MM.1S (cell line): Measurements from ENCODE around the gene ZFP14.

Experiments used
- DNase-seq: peaks from one replicate; pipeline ENCODE4 v3.0.0-alpha.2; 2015
- H2AFZ ChIP-seq: fragments of 300-600 bp; sonication (generic); 2 replicates; pipeline ENCODE4 v1.6.0; 2016; ENCODE audit warnings: antibody characterized with exemption, low read length
- H3F3A ChIP-seq: fragments of 300-600 bp; sonication (generic); 2 replicates; pipeline ENCODE4 v1.6.1; 2016; ENCODE audit warnings: mild to moderate bottlenecking, antibody characterized with exemption, low read length, moderate library complexity, mixed read lengths; ENCODE audit not compliant: insufficient read depth
- H3K27ac ChIP-seq: fragments of 300-600 bp; sonication (generic); 2 replicates; pipeline ENCODE4 v1.5.1; 2016; ENCODE audit warnings: mild to moderate bottlenecking, low read length
- H3K27me3 ChIP-seq: fragments of 300-600 bp; sonication (generic); replicated peaks from 2 replicates; pipeline ENCODE4 v1.6.0; 2016; ENCODE audit warnings: low read length; ENCODE audit not compliant: insufficient read depth
- H3K36me3 ChIP-seq: fragments of 300-600 bp; sonication (generic); replicated peaks from 2 replicates; pipeline ENCODE4 v1.6.1; 2016; ENCODE audit warnings: mild to moderate bottlenecking, low read length, mixed read lengths; ENCODE audit not compliant: insufficient read depth
- H3K4me1 ChIP-seq: fragments of 300-600 bp; sonication (generic); 2 replicates; pipeline ENCODE4 v1.6.1; 2016; ENCODE audit warnings: low read length, mixed read lengths
- H3K4me2 ChIP-seq: fragments of 300-600 bp; sonication (generic); 2 replicates; pipeline ENCODE4 v1.6.0; 2016; ENCODE audit warnings: low read depth, low read length
- H3K4me3 ChIP-seq: fragments of 300-600 bp; sonication (generic); 2 replicates; pipeline ENCODE4 v1.5.1; 2016; ENCODE audit warnings: low read length, mixed read lengths
- H3K79me2 ChIP-seq: fragments of 300-600 bp; sonication (generic); 2 replicates; pipeline ENCODE4 v1.6.1; 2016; ENCODE audit warnings: mixed run types, low read length, mixed read lengths
- H3K9ac ChIP-seq: fragments of 300-600 bp; sonication (generic); 2 replicates; pipeline ENCODE4 v1.6.1; 2016; ENCODE audit warnings: low read length, mixed read lengths
- H3K9me2 ChIP-seq: fragments of 300-600 bp; sonication (generic); replicated peaks from 2 replicates; pipeline ENCODE4 v1.6.1; 2016; ENCODE audit warnings: mild to moderate bottlenecking, low read length, mixed read lengths; ENCODE audit not compliant: insufficient read depth
- H3K9me3 ChIP-seq: fragments of 300-600 bp; sonication (generic); replicated peaks from 2 replicates; pipeline ENCODE4 v1.6.1; 2016; ENCODE audit warnings: mild to moderate bottlenecking, low read length, mixed read lengths; ENCODE audit not compliant: insufficient read depth
- H4K20me1 ChIP-seq: fragments of 300-600 bp; sonication (generic); 2 replicates; pipeline ENCODE4 v1.6.1; 2016; ENCODE audit warnings: mild to moderate bottlenecking, low read length, moderate library complexity, mixed read lengths; ENCODE audit not compliant: insufficient read depth
- EZH2 ChIP-seq: fragments of 300-600 bp; sonication (generic); optimal IDR thresholded peaks from 2 replicates; pipeline ENCODE3; 2017; ENCODE audit warnings: low read depth, mild to moderate bottlenecking, antibody characterized with exemption, low read length, mixed read lengths
- EZH2phosphoT487 ChIP-seq: fragments of 300-600 bp; sonication (generic); IDR thresholded peaks from 2 replicates; pipeline ENCODE4 v1.6.1; 2018; ENCODE audit warnings: antibody characterized with exemption, low read length
- TF ChIP-seq, protein P1 (sequence below): fragments of 300-600 bp; sonication (generic); IDR thresholded peaks from 2 replicates; pipeline ENCODE4 v1.5.1; 2016; ENCODE audit warnings: antibody characterized with exemption, low read length, mixed read lengths

ZFP14 gene

DNA sequence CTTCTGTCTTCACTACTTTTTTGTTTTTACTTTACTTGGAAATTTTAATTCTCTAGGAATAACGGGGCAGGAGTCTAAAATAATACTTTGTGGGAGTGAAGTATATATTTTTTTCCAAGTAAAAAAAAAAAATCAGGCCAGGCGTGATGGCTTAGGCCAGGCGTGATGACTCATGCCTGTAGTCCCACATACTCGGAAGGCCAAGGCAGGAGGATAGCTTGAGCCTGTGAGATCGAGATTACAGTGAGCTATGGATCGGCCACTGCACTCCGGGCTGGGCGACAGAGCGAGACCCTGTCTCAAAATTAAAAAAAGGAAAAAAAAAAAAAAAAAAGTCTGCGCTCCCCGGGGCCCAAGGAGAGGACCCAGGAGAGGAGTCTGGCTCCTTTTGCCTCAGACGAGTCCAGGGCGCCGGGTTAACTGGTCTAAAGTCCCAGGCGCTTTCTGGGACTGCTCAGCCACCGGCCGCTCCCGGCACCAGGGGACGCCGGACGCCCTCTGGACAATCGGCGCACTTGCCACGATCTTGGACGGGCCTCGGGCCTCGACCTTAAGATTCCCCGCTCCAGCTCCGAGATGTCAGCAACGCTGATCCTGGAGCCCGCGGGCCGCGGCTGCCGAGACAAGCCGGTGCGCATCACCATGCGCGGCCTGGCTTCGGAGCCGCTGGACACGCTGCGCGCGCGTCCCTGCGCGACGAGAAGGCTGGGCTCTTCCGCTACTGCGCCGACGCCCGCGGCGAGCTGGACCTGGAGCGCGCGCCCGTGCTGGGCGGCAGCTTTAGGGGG lies 42.2 kb upstream of the ZFP14 start:
- Histone ChIP-seq H3K9me3 (no peaks in the 10 kb centered on the region; the same call in 1 of the 2 replicates), H3K79me2 (no peaks in the 10 kb centered on the region), H3K9me2 (no peaks in the 10 kb centered on the region), H3K9ac (no peak overlapping the region), H4K20me1 (no peaks in the 10 kb centered on the region), H3K27me3 (no peaks in the 10 kb centered on the region), H2AFZ (no peak overlapping the region), H3F3A (no peaks in the 10 kb centered on the region), H3K4me2 (no peak overlapping the region), H3K36me3 (no peaks in the 10 kb centered on the region), H3K27ac (no peak overlapping the region), H3K4me3 (no peak overlapping the region), H3K4me1 (no peaks in the 10 kb centered on the region)
- DNase-seq, result no peak
- TF ChIP-seq, protein P1, sequence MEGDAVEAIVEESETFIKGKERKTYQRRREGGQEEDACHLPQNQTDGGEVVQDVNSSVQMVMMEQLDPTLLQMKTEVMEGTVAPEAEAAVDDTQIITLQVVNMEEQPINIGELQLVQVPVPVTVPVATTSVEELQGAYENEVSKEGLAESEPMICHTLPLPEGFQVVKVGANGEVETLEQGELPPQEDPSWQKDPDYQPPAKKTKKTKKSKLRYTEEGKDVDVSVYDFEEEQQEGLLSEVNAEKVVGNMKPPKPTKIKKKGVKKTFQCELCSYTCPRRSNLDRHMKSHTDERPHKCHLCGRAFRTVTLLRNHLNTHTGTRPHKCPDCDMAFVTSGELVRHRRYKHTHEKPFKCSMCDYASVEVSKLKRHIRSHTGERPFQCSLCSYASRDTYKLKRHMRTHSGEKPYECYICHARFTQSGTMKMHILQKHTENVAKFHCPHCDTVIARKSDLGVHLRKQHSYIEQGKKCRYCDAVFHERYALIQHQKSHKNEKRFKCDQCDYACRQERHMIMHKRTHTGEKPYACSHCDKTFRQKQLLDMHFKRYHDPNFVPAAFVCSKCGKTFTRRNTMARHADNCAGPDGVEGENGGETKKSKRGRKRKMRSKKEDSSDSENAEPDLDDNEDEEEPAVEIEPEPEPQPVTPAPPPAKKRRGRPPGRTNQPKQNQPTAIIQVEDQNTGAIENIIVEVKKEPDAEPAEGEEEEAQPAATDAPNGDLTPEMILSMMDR, result no peak
- TF ChIP-seq EZH2phosphoT487 (no peak), EZH2 (no peak)

DNA sequence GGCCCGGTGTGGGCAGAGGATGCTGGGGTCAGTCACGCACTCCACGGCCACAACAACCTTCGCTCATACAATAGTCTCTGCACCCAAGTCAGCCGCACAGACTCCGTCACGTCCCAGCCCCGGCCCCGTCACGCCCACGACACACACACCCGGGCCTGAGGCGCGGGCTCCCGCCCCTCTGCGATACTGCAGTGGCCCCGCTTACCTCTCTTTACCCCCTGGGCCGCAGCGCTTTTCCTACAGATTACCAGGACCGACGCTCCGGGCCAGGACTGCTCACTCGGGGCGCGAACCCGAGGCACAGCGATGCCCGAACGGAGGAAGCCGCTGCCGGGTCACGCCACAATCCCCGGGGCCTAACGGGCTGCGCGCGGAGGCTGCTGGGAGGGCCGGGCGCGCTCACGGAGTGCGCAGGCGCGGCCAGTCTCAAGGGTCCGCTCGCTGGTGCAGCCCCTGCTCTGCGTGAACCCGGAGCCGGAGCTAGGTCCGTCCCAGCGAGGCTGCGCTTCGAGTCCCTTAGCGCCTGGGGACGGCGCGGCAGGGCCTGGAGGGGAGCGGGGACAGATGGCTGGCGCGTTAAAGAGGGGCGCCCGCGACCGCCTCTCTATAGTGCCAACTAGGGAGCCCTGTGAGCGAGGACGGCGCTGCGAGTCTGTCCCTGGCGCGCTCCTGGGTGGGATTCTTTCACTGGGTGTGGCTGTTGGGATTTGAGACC lies 39.4 kb upstream of the ZFP14 start, which contains the start of gene ZFP82:
TSS of gene ZFP82 (minus strand) at position 358 of the 715 bp plus-strand sequence. CDS start 8,855 bp downstream, outside the sequence.
- no peak within 1 kb of the TSS for H2AFZ ChIP-seq

DNA sequence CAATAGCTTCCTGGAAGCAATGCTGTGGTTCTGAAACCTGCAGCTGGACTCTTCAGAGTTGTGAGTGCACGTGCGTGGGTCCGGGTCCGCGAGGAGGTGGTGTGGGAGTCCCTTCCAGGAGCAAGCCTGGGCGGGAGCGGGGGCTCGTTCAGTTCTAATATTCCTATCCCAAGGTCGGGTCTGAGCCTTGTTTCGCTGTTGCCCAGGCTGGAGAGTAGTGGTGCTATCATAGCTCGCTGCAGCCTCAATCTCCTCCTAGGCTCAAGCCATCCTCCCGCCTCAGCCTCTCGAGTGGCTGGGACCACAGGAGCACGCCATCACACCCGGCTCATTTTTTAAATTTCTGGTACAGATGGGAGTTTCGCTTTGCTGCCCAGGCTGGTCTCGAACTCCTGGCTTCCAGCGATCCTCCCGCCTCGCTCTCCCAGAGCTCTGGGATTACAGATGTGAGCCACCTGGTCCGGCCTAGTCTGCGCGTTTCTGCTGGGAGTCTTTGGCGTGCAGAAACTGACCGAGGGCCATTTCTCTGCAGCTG lies 38.8 kb upstream of the ZFP14 start:
- Histone ChIP-seq H3K79me2 (no peaks in the 10 kb centered on the region), H3K4me1 (no peaks in the 10 kb centered on the region), H3K4me2 (no peak overlapping the region), H4K20me1 (no peaks in the 10 kb centered on the region), H3K9me3 (no peaks in the 10 kb centered on the region), H3K9ac (no peak overlapping the region), H3F3A (no peaks in the 10 kb centered on the region), H3K27ac (no peak overlapping the region), H3K4me3 (no peak overlapping the region; the same call in 1 of the 2 replicates), H3K36me3 (no peaks in the 10 kb centered on the region), H3K9me2 (no peaks in the 10 kb centered on the region), H2AFZ (no peak overlapping the region), H3K27me3 (no peaks in the 10 kb centered on the region)
- TF ChIP-seq EZH2phosphoT487 (no peak), EZH2 (no peak)
- TF ChIP-seq, protein P1, result no peak
- no peak for DNase-seq

More for the DNA sequence above, 39.4 kb upstream of the ZFP14 start, which contains the start of gene ZFP82:
- no peaks in the 10 kb centered on the region for H3K9me2 ChIP-seq
- H3K4me1 ChIP-seq, result no peaks in the 10 kb centered on the region
- no peak for DNase-seq
- H3K9me3 ChIP-seq, result no peaks in the 10 kb centered on the region; the same call in 1 of the 2 replicates
- no peaks in the 10 kb centered on the region for H3K27me3 ChIP-seq
- no peaks in the 10 kb centered on the region for H3F3A ChIP-seq
- no peaks in the 10 kb centered on the region for H3K79me2 ChIP-seq
- H3K27ac ChIP-seq, result no peak within 1 kb of the TSS
- H3K4me3 ChIP-seq, result no peak within 1 kb of the TSS; the same call in 1 of the 2 replicates
- H3K36me3 ChIP-seq, result no peaks in the 10 kb centered on the region
- H4K20me1 ChIP-seq, result no peaks in the 10 kb centered on the region
- TF ChIP-seq EZH2 (no peak), EZH2phosphoT487 (no peak)
- TF ChIP-seq, protein P1, result no peak
- H3K9ac ChIP-seq, result no peak within 1 kb of the TSS
- no peak within 1 kb of the TSS for H3K4me2 ChIP-seq
